IMR-90 (cell line): ENCODE measurements around the gene ZDHHC18. TPM values are rescaled to one million over a fixed set of nuclear protein-coding genes. Genes with fewer than 3 reads are reported as not detected.
"Not testable (repeated sequence)": the region's sequence is repeated elsewhere in the genome, so short reads cannot be mapped to it uniquely, and the experiment has no call there.

Source experiments
- ATAC-seq: fragments of 200-7000 bp; cut with Tn5 transposase; 2 replicates; pipeline ENCODE4 v1.9.1; 2020; ENCODE audit warnings: low read depth, mild to moderate bottlenecking, moderate library complexity
- BruUV-seq: library from RNA; stranded (reverse); fragments of 400-500 nt; replicated peaks from 2 replicates; lab custom pipeline; 2021; lab: Mats Ljungman, UMichigan
- CTCF ChIA-PET: fragments of 300-600 bp; formaldehyde crosslinking; extraction: SDS; loops from one replicate; lab custom pipeline; 2021; ENCODE audit warnings: antibody characterized with exemption; lab: Yijun Ruan, JAX
- POLR2A ChIA-PET: fragments of 300-600 bp; sonication (Branson Sonifier 250); formaldehyde crosslinking; loops from one replicate; lab custom pipeline; 2022; ENCODE audit warnings: antibody characterized with exemption; ENCODE audit not compliant: unreplicated experiment; lab: Charles Lee
- DNase-seq: peaks from one replicate; pipeline ENCODE4 v3.0.0; 2013
- H2AFZ ChIP-seq: replicated peaks from 2 replicates; pipeline ENCODE3; 2013; ENCODE audit warnings: low read length, mild to moderate bottlenecking; ENCODE audit not compliant: poor library complexity
- H2AK5ac ChIP-seq: 2 replicates; pipeline ENCODE4 v1.6.1; 2013; ENCODE audit warnings: low read depth, low read length, inconsistent platforms
- H2AK9ac ChIP-seq: replicated peaks from 2 replicates; pipeline ENCODE3; 2013; ENCODE audit warnings: mild to moderate bottlenecking, low read depth, low read length, moderate library complexity; ENCODE audit not compliant: poor library complexity
- H2BK120ac ChIP-seq: 2 replicates; pipeline ENCODE4 v1.6.1; 2013; ENCODE audit warnings: low read depth, low read length, inconsistent platforms
- H2BK15ac ChIP-seq: 3 replicates; pipeline ENCODE4 v1.6.1; 2013; ENCODE audit warnings: low read depth, low read length, inconsistent platforms
- H2BK20ac ChIP-seq: 2 replicates; pipeline ENCODE4 v1.6.1; 2013; ENCODE audit warnings: low read depth, mild to moderate bottlenecking, inconsistent platforms, low read length, moderate library complexity
- H2BK5ac ChIP-seq: 2 replicates; pipeline ENCODE4 v1.6.1; 2013; ENCODE audit warnings: mild to moderate bottlenecking, low read depth, low read length, inconsistent platforms; ENCODE audit not compliant: poor library complexity, severe bottlenecking
- H3K14ac ChIP-seq: replicated peaks from 2 replicates; pipeline ENCODE4 v1.6.1; 2013; ENCODE audit warnings: low read depth, low read length, inconsistent platforms
- H3K18ac ChIP-seq: 2 replicates; pipeline ENCODE4 v1.6.1; 2013; ENCODE audit warnings: low read depth, low read length, control low read depth
- H3K23ac ChIP-seq: 2 replicates; pipeline ENCODE4 v1.6.1; 2013; ENCODE audit warnings: low read depth, low read length, inconsistent platforms
- H3K27ac ChIP-seq: 2 replicates; pipeline ENCODE4 v1.5.1; 2013; ENCODE audit warnings: mild to moderate bottlenecking, control low read depth, low read length; ENCODE audit not compliant: insufficient read depth
- H3K27me3 ChIP-seq: 2 replicates; pipeline ENCODE4 v1.6.1; 2013; ENCODE audit warnings: low read length; ENCODE audit not compliant: control insufficient read depth, insufficient read depth
- H3K36me3 ChIP-seq: 2 replicates; pipeline ENCODE4 v1.6.1; 2013; ENCODE audit warnings: low read length, mixed read lengths; ENCODE audit not compliant: control insufficient read depth, insufficient read depth
- H3K4ac ChIP-seq: 2 replicates; pipeline ENCODE4 v1.6.1; 2013; ENCODE audit warnings: low read depth, low read length, inconsistent platforms
- H3K4me1 ChIP-seq: 2 replicates; pipeline ENCODE4 v1.6.1; 2013; ENCODE audit warnings: low read length, mixed read lengths; ENCODE audit not compliant: control insufficient read depth, insufficient read depth
- H3K4me2 ChIP-seq: 2 replicates; pipeline ENCODE4 v1.6.1; 2013; ENCODE audit warnings: low read depth, mild to moderate bottlenecking, control low read depth, low read length, moderate library complexity
- H3K4me3 ChIP-seq: 2 replicates; pipeline ENCODE4 v1.5.1; 2013; ENCODE audit warnings: low read depth, mild to moderate bottlenecking, control low read depth, low read length, moderate library complexity; ENCODE audit not compliant: insufficient read depth
- H3K56ac ChIP-seq: 2 replicates; pipeline ENCODE4 v1.6.1; 2013; ENCODE audit warnings: low read length, inconsistent platforms; ENCODE audit not compliant: insufficient read depth; ENCODE audit errors: extremely low read depth
- H3K79me1 ChIP-seq, 2 experiments: 2 replicates each; pipeline ENCODE4 v1.6.1; 2013; ENCODE audit warnings: low read length in 2 of 2, inconsistent platforms in 1 of 2, low read depth in 1 of 2
- H3K9ac ChIP-seq: 2 replicates; pipeline ENCODE4 v1.6.1; 2013; ENCODE audit warnings: low read depth, low read length, control low read depth
- H3K9me1 ChIP-seq: 2 replicates; pipeline ENCODE4 v1.6.1; 2013; ENCODE audit warnings: low read length, inconsistent platforms; ENCODE audit not compliant: insufficient read depth
- H3K9me3 ChIP-seq: 2 replicates; pipeline ENCODE4 v1.6.1; 2013; ENCODE audit warnings: low read length; ENCODE audit not compliant: control insufficient read depth, insufficient read depth
- H4K20me1 ChIP-seq: 2 replicates; pipeline ENCODE4 v1.6.1; 2013; ENCODE audit warnings: low read length, inconsistent platforms; ENCODE audit not compliant: insufficient read depth
- H4K5ac ChIP-seq: 2 replicates; pipeline ENCODE4 v1.6.1; 2013; ENCODE audit warnings: mild to moderate bottlenecking, low read depth, low read length, control low read depth
- H4K8ac ChIP-seq, 2 experiments: 2 replicates each; pipeline ENCODE4 v1.6.1; 2013; ENCODE audit warnings: low read depth in 2 of 2, low read length in 2 of 2, control low read depth in 1 of 2, inconsistent platforms in 1 of 2
- H4K91ac ChIP-seq: 2 replicates; pipeline ENCODE4 v1.6.1; 2013; ENCODE audit warnings: low read depth, low read length, inconsistent platforms; ENCODE audit not compliant: insufficient read depth
- BHLHE40 ChIP-seq: fragments of 150-350 bp; IDR thresholded peaks from 2 replicates; pipeline ENCODE4 v1.6.1; 2016; ENCODE audit warnings: mild to moderate bottlenecking, low read depth, low read length
- CEBPB ChIP-seq: IDR thresholded peaks from 2 replicates; pipeline ENCODE4 v1.6.1; 2012; ENCODE audit warnings: low read depth, low read length, improper control_type of control experiment
- CHD1 ChIP-seq: IDR thresholded peaks from 2 replicates; pipeline ENCODE4 v1.6.1; 2012; ENCODE audit warnings: low read depth, low read length, improper control_type of control experiment
- FOS ChIP-seq: fragments of 150-350 bp; IDR thresholded peaks from 2 replicates; pipeline ENCODE4 v1.6.1; 2016; ENCODE audit warnings: low read depth, low read length
- MAZ ChIP-seq: IDR thresholded peaks from 2 replicates; pipeline ENCODE4 v1.6.1; 2012; ENCODE audit warnings: low read depth, mild to moderate bottlenecking, low read length, improper control_type of control experiment, moderate library complexity, borderline replicate concordance
- RAD21 ChIP-seq: IDR thresholded peaks from 2 replicates; pipeline ENCODE4 v1.6.1; 2012; ENCODE audit warnings: low read length, improper control_type of control experiment
- WGBS, 2 experiments: methylation state at CpG; one replicate each; pipeline versions ENCODE4 v1.1.5 to v1.1.7; 2013; ENCODE audit warnings: missing lambda C conversion rate in 2 of 2; ENCODE audit not compliant: insufficient read length in 1 of 2; ENCODE audit errors: extremely low coverage in 2 of 2; 5-methylcytosine and 5-hydroxymethylcytosine counted together
- dilution Hi-C: fragments of 300-500 bp; cut with HindIII; formaldehyde crosslinking; loops from one replicate; pipeline ENCODE4 v1.14.3; 2018; ENCODE audit warnings: low sequenced_read_pairs; ENCODE audit not compliant: unreplicated experiment
- in situ Hi-C: fragments of 300-500 bp; cut with MboI; formaldehyde crosslinking; loops from 3 replicates; pipeline ENCODE4 v1.14.3; 2019; ENCODE audit warnings: low sequenced_read_pairs, inconsistent platforms, mixed read lengths
- intact Hi-C: fragments of 100-400 bp; cut with micrococcal nuclease; formaldehyde crosslinking; loops from 2 replicates; pipeline ENCODE4 v1.10.0; 2022
- polyA plus RNA-seq, 3 experiments: library from polyadenylated mRNA; depleted of rRNA; stranded (reverse); fragments of >200 nt; gene quantifications; 2 replicates each; pipeline ENCODE4 v1.2.3, GENCODE V29; 2012; ENCODE audit warnings: low replicate concordance in 1 of 3
- total RNA-seq: library from RNA; depleted of rRNA; stranded (reverse); fragments of >200 nt; gene quantifications from 2 replicates; pipeline ENCODE4 v1.2.3, GENCODE V29; 2012

The ZDHHC18 gene
- total and polyA plus RNA-seq, 2 of the 4 experiments (the other 2 are of a cell fraction): 12.5 to 37.0 TPM

DNA sequence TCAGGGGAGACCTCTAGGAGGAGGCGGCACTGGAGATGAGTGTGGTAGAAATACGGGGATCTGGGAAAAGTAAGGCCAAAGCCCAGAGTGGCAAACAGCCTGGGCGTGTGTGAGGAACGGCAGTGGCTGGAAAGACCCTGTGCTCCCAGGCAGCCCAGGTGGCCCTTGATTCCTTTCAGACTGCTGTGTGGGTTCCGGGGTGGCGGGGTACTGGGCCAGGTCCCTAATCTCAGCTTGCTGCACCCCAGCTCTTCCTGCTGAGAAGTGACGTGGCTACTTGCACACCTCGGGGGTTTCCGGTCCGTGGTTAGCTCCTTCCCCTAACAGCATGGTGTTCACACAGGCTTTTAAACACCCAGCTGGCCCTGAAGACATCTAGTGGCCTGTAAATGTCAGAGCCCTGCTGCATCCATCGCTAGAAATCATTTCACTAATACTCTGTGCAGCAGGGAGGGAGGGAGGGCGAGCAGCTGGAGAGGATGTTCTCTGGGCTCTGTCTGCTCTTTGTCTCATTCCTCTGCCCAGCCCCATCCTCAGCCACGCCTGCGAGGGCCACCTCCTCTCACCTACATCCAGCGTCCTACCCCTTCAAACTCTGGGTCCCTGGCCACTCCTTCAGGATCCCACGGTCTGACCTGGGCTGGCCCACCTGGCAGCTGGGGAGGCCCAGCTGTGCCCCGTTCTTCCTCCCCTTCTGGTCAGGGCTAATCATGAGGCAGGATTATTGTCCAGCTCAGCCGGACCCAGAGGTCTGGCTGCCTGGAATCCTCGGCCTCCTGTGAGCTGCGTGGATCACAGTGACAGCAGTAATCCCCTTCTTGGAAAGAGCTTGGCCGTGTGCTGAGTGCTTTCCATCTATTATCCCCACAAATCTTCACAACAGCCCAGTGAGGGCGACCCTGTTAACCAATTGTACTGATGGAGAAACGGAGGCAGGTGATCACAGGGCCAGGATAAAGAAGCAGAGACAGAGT, 7.2 kb downstream of the ZDHHC18 start:
- no peak overlapping the region for H4K8ac ChIP-seq
- H3K4ac ChIP-seq: no peak overlapping the region
- H3K9me1 ChIP-seq: peaks cover 13% of the 10 kb centered on the region
- peaks cover 28% of the 10 kb centered on the region for H4K20me1 ChIP-seq
- H2AK9ac ChIP-seq: no peak overlapping the region
- 87% methylated on average over 10 of the region's 23 CpGs; no CpG with 5 or more reads in 1 of the 2 experiments for WGBS, 2 experiments
- TF ChIP-seq RAD21 (no peak), CHD1 (no peak), MAZ (no peak), CEBPB (no peak), BHLHE40 (no peak), FOS (no peak)
- in situ Hi-C loops (no loop called here), intact Hi-C loops (no loop called here), dilution Hi-C loops (no loop called here)
- no peak overlapping the region for H2BK20ac ChIP-seq
- H2BK5ac ChIP-seq: no peak overlapping the region
- peaks cover 50% of the 10 kb centered on the region for H3K36me3 ChIP-seq
- no peak overlapping the region for H2AFZ ChIP-seq
- BruUV-seq: no TSS peak
- no peak overlapping the region for H3K9ac ChIP-seq
- no peaks in the 10 kb centered on the region for H3K27me3 ChIP-seq
- H3K27ac ChIP-seq: no peak overlapping the region
- no peak overlapping the region for H2BK15ac ChIP-seq
- H3K14ac ChIP-seq: no peak overlapping the region
- DNase-seq: no peak
- H3K79me1 ChIP-seq: peaks cover 28 to 41% of the 10 kb centered on the region in 2 experiments
- ChIA-PET CTCF (no interaction called here), POLR2A (no interaction called here)
- H3K23ac ChIP-seq: no peak overlapping the region
- no peaks in the 10 kb centered on the region for H3K9me3 ChIP-seq
- H3K4me2 ChIP-seq: no peak overlapping the region
- H2AK5ac ChIP-seq: no peak overlapping the region
- H4K91ac ChIP-seq: no peak overlapping the region
- H2BK120ac ChIP-seq: no peak overlapping the region
- no peak overlapping the region for H4K5ac ChIP-seq
- no peak overlapping the region for H3K18ac ChIP-seq
- H3K4me3 ChIP-seq: no peak overlapping the region
- ATAC-seq: no peak
- H3K4me1 ChIP-seq: peaks cover 9% of the 10 kb centered on the region
- H3K56ac ChIP-seq: no peak overlapping the region

DNA sequence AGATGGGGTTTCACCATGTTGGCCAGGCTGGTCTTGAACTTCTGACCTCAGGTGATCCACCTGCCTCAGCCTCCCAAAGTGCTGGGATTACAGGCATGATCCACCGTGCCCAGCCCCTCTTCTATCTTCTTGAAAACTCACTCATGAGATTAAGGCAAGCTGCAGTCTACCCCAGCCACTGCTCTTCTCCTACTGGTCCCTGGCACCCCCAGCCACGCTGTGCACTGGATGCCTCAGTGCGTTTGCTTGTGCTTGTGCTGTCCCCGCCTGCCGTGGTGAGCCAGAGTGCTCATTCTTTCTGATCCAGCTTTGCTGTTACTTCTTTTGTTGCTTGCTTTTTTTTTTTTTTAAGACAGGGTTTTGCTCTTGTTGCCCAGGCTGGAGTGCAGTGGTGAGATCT, 11.2 kb downstream of the ZDHHC18 start:
- ATAC-seq, H3K4me1 ChIP-seq, H2AK5ac ChIP-seq, H2BK20ac ChIP-seq, H3K18ac ChIP-seq, H4K20me1 ChIP-seq, H2BK15ac ChIP-seq, dilution Hi-C loops, POLR2A ChIA-PET, H3K9ac ChIP-seq, H2BK5ac ChIP-seq, H3K23ac ChIP-seq, H4K8ac ChIP-seq, H3K56ac ChIP-seq, H4K5ac ChIP-seq, BruUV-seq, H2BK120ac ChIP-seq, H3K14ac ChIP-seq, CTCF ChIA-PET, in situ Hi-C loops, H3K4ac ChIP-seq, H3K4me3 ChIP-seq, H3K27me3 ChIP-seq, H3K4me2 ChIP-seq, H2AK9ac ChIP-seq, H3K9me1 ChIP-seq, H2AFZ ChIP-seq, H3K27ac ChIP-seq, H3K9me3 ChIP-seq, intact Hi-C loops, DNase-seq, H4K91ac ChIP-seq: not testable (repeated sequence)
- peaks cover 51% of the 10 kb centered on the region for H3K36me3 ChIP-seq
- H3K79me1 ChIP-seq: peaks cover 7 to 17% of the 10 kb centered on the region in 2 experiments; a peak in 3 of 4 replicates
- 100% methylated on average over 1 of the region's 5 CpGs; no CpG with 5 or more reads in 1 of the 2 experiments for WGBS, 2 experiments
